ENCODE measurements around the gene ACADM. TPM values are rescaled to one million over a fixed set of nuclear protein-coding genes. Genes with fewer than 3 reads are reported as not detected.
"Not testable (repeated sequence)": the region's sequence is repeated elsewhere in the genome, so short reads cannot be mapped to it uniquely, and the experiment has no call there.

ACADM gene
- polyA plus RNA-seq, 1 experiment = 17.0 TPM

GRCh38 chr1:75719810-75720209 lies 4.7 kb upstream of the ACADM start:
- TF ChIP-seq CTCF (IDR thresholded peaks at IDR 0.05; ENCODE audit: insufficient read depth, low read depth, low read length) = no peak
- Histone ChIP-seq H3K4me3 (ENCODE audit: low read depth, low read length) (no peak overlapping the region), H3K27me3 (ENCODE audit: control insufficient read depth, insufficient read depth, low read length) (no peaks in the 10 kb centered on the region), H3K36me3 (ENCODE audit: control insufficient read depth, insufficient read depth, low read length) (no peaks in the 10 kb centered on the region)
- CTCF ChIA-PET = no interaction called here
- POLR2A ChIA-PET = no interaction called here
- no peak for DNase-seq (ENCODE audit: low read depth)

GRCh38 chr1:75720325-75720724 lies 4.2 kb upstream of the ACADM start:
- CTCF ChIA-PET = no interaction called here
- H3K36me3 ChIP-seq (ENCODE audit: control insufficient read depth, insufficient read depth, low read length) = no peaks in the 10 kb centered on the region
- DNase-seq (ENCODE audit: low read depth) = no peak
- H3K27me3 ChIP-seq (ENCODE audit: control insufficient read depth, insufficient read depth, low read length) = no peaks in the 10 kb centered on the region
- no peak for TF ChIP-seq CTCF (IDR thresholded peaks at IDR 0.05; ENCODE audit: insufficient read depth, low read depth, low read length)
- POLR2A ChIA-PET = no interaction called here
- no peak overlapping the region for H3K4me3 ChIP-seq (ENCODE audit: low read depth, low read length)

GRCh38 chr1:75720820-75721219 lies 3.7 kb upstream of the ACADM start:
- Histone ChIP-seq H3K27me3 (ENCODE audit: control insufficient read depth, insufficient read depth, low read length) (no peaks in the 10 kb centered on the region), H3K4me3 (ENCODE audit: low read depth, low read length) (no peak overlapping the region), H3K36me3 (ENCODE audit: control insufficient read depth, insufficient read depth, low read length) (no peaks in the 10 kb centered on the region)
- TF ChIP-seq CTCF (IDR thresholded peaks at IDR 0.05; ENCODE audit: insufficient read depth, low read depth, low read length) = no peak
- DNase-seq (ENCODE audit: low read depth) = no peak
- ChIA-PET POLR2A (no interaction called here), CTCF (interaction anchor here (1.5 kb wide), 1 partner anchor 8 kb away, joined by 3 read pairs; no protein-coding TSS in a partner anchor)

GRCh38 chr1:75722246-75722645 lies 2.3 kb upstream of the ACADM start:
- H3K27me3 ChIP-seq (ENCODE audit: control insufficient read depth, insufficient read depth, low read length); DNase-seq (ENCODE audit: low read depth); POLR2A ChIA-PET; H3K36me3 ChIP-seq (ENCODE audit: control insufficient read depth, insufficient read depth, low read length); H3K4me3 ChIP-seq (ENCODE audit: low read depth, low read length): not testable (repeated sequence)
- CTCF ChIA-PET = interaction anchor here (1.5 kb wide), 1 partner anchor 10 kb away, joined by 3 read pairs; no protein-coding TSS in a partner anchor

- no peak for DNase-seq (ENCODE audit: low read depth)
- no peaks in the 10 kb centered on the region for H3K27me3 ChIP-seq (ENCODE audit: control insufficient read depth, insufficient read depth, low read length)
- ChIA-PET CTCF (no interaction called here), POLR2A (no interaction called here)
- H3K36me3 ChIP-seq (ENCODE audit: control insufficient read depth, insufficient read depth, low read length) = no peaks in the 10 kb centered on the region
- H3K4me3 ChIP-seq (ENCODE audit: low read depth, low read length) = no peak overlapping the region
- TF ChIP-seq CTCF (IDR thresholded peaks at IDR 0.05; ENCODE audit: insufficient read depth, low read depth, low read length) = no peak
Measured at GRCh38 chr1:75722966-75723365, 1.5 kb upstream of the ACADM start.

- POLR2A ChIA-PET = no interaction called here
- no peaks in the 10 kb centered on the region for H3K27me3 ChIP-seq (ENCODE audit: control insufficient read depth, insufficient read depth, low read length)
- no peak for TF ChIP-seq CTCF (IDR thresholded peaks at IDR 0.05; ENCODE audit: insufficient read depth, low read depth, low read length)
- CTCF ChIA-PET = no interaction called here
- peak; percentile 14 for DNase-seq (ENCODE audit: low read depth)
- H3K4me3 ChIP-seq (ENCODE audit: low read depth, low read length) = peak overlapping the region; percentile 66
- H3K36me3 ChIP-seq (ENCODE audit: control insufficient read depth, insufficient read depth, low read length) = no peaks in the 10 kb centered on the region
Measured at GRCh38 chr1:75723989-75724471, 479 bp upstream of the ACADM start.
